Epithelial cell of umbilical artery (primary cell): ENCODE results near the gene MED15. TPM values are rescaled to one million over a fixed set of nuclear protein-coding genes. Genes with fewer than 3 reads are reported as not detected.

Source experiments
- total RNA-seq: library from RNA; depleted of rRNA; stranded (reverse); fragments of >200 nt; gene quantifications from 2 replicates; pipeline ENCODE4 v1.2.3, GENCODE V29; 2014

MED15 gene, protein sequence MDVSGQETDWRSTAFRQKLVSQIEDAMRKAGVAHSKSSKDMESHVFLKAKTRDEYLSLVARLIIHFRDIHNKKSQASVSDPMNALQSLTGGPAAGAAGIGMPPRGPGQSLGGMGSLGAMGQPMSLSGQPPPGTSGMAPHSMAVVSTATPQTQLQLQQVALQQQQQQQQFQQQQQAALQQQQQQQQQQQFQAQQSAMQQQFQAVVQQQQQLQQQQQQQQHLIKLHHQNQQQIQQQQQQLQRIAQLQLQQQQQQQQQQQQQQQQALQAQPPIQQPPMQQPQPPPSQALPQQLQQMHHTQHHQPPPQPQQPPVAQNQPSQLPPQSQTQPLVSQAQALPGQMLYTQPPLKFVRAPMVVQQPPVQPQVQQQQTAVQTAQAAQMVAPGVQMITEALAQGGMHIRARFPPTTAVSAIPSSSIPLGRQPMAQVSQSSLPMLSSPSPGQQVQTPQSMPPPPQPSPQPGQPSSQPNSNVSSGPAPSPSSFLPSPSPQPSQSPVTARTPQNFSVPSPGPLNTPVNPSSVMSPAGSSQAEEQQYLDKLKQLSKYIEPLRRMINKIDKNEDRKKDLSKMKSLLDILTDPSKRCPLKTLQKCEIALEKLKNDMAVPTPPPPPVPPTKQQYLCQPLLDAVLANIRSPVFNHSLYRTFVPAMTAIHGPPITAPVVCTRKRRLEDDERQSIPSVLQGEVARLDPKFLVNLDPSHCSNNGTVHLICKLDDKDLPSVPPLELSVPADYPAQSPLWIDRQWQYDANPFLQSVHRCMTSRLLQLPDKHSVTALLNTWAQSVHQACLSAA
- total RNA-seq: 25.3 and 44.8 TPM in 2 replicates

DNA sequence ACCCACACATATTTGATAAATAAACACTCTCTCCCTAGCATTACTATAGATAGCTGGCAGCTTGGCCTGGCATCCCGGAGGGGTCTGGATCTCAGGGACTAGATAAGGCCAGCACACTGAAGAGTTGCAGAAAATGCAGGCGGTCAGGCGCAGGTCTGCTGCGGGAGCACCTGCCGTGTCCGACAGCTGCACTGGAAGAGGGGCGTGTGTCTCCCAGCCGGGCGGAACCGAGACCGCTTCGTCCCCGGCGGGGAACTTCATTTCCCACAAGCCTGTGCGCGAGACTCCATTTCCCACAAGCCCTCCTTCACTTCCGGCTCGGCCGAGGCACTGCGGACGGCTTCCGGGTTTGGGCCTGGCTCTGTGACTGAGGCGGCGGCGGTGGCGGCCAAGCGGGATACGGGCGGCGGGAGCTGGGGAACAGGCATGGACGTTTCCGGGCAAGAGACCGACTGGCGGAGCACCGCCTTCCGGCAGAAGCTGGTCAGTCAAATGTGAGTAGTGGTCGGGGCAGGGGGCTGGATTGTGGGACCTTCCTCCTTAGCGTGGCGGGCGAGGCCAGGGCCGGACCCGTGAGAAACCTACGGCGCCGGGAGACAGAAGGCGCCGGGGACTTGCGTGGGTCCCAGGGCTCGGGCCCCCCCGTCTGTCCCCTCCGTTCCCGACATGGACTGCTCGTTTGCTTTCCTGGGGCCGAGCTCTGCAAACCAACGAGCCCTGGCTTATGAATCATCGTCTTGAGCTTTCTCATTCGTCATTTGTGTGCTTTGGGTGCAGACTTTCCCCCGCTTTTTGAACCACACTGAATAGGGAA is at the start of gene MED15:
Gene MED15, plus strand, starts transcription at position 358 of the 814 bp plus-strand sequence. Its CDS starts 69 bp downstream, at position 427.

DNA sequence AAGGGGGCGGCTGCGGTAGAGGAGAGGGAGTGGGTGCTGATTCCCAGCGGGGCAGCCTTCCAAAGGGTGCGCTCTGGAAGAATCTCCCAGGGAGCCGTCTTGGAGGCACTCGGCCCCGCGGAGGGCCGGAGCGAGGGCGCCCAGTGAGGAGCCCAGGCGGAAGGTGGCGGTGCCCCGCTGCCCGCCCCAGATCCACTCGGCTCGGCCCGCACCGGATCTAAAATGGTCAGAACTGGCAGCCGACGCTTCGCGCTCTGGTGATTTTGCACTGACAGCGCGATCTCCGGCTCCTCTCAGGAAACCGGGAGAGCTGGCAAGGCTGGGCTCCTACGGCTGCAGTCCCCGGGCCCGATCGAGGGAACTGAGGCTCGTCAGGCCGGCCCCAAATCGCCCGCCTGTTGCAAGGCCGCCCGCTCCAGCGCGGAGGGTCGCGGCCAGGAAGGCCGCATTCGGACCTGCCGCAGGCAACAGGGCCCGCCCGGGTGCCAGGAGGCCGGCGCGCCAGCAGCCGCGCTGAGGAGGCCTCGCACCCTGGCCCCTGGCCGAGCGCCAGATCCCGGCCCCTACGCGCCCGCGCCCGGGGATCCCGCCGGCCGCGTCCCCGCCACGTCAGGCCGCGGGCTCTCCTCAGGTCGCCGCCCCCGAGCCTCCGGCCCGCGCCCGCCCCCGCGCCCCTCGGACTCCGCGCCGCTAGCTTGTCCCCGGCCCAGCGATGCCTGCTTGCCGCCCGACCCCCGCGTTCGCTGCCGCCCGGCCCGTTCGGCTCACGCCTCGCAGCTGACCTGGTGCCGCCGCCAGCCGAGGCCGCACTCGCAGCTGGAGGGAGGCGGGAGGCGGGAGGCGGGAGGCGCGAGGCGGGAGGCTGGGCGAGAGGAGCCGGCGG is 12.2 kb upstream of the MED15 start, which contains the start of gene KLHL22:
Gene KLHL22, minus strand, starts transcription at position 818 of the 883 bp plus-strand sequence. CDS start 6,584 bp downstream, outside the sequence.

Other genes starting within 250 kb of the MED15 start
- gene RTN4R, start 239.3 kb upstream of the MED15 start, total RNA-seq: 0.61 and 0.65 TPM in 2 replicates
- 54.4 and 57.8 TPM in 2 replicates for gene DGCR6L, start 187.6 kb upstream of the MED15 start, total RNA-seq
- gene ZNF74, start 113.5 kb upstream of the MED15 start, total RNA-seq: 12.7 and 13.7 TPM in 2 replicates
- 10.6 and 14.9 TPM in 2 replicates for gene SCARF2, start 69.8 kb upstream of the MED15 start, total RNA-seq
- 14.6 and 28.6 TPM in 2 replicates for gene KLHL22, start 11.8 kb upstream of the MED15 start, total RNA-seq